GM12878 (cell line): ENCODE measurements around the gene CYBC1. TPM values are rescaled to one million over a fixed set of nuclear protein-coding genes. Genes with fewer than 3 reads are reported as not detected.

Experiments
- ATAC-seq: fragments of 200-7000 bp; cut with Tn5 transposase; 3 replicates; pipeline ENCODE4 v1.9.1; 2020; ENCODE audit warnings: mild to moderate bottlenecking, moderate library complexity
- BruUV-seq: library from RNA; stranded (reverse); fragments of 400-500 nt; replicated peaks from 2 replicates; lab custom pipeline; 2021; lab: Mats Ljungman, UMichigan
- CTCF ChIA-PET: fragments of 300-600 bp; sonication (Branson Sonifier 250); formaldehyde crosslinking; extraction: SDS; loops from one replicate; lab custom pipeline; 2021; ENCODE audit warnings: inconsistent platforms; lab: Yijun Ruan, JAX
- POLR2A ChIA-PET: fragments of 350-600 bp; formaldehyde crosslinking; extraction: SDS; loops from one replicate; lab custom pipeline; 2021; ENCODE audit warnings: inconsistent platforms; lab: Charles Lee
- RAD21 ChIA-PET: fragments of 300-600 bp; sonication (Branson Sonifier 250); formaldehyde crosslinking; loops from one replicate; lab custom pipeline; 2023; ENCODE audit warnings: antibody characterized with exemption; ENCODE audit not compliant: unreplicated experiment; lab: Charles Lee
- SMC1A ChIA-PET: fragments of 300-600 bp; sonication (Branson Sonifier 250); formaldehyde crosslinking; loops from one replicate; lab custom pipeline; 2023; ENCODE audit not compliant: unreplicated experiment, uncharacterized antibody; lab: Charles Lee
- DNase-seq: peaks from one replicate; pipeline ENCODE4 v3.0.0-alpha.2; 2011; ENCODE audit warnings: low read depth, low spot score
- FAIRE-seq: peaks from 3 replicates; lab custom pipeline; 2011; peaks lifted over from hg19 to GRCh38; lab: Jason Lieb, UNC
- H2AFZ ChIP-seq: 2 replicates; pipeline ENCODE4 v1.6.0; 2011; ENCODE audit warnings: low read depth, low read length, control low read depth; ENCODE audit not compliant: control insufficient read depth
- H3K27ac ChIP-seq: 2 replicates; pipeline ENCODE4 v1.5.1; 2011; ENCODE audit warnings: control low read depth; ENCODE audit not compliant: control insufficient read depth, insufficient read depth
- H3K27me3 ChIP-seq, 2 experiments: replicated peaks in 1 of 2; 2 replicates each; pipeline versions ENCODE4 v1.6.0 to v1.6.1; 2011; ENCODE audit warnings: low read length in 1 of 2; ENCODE audit not compliant: control insufficient read depth in 2 of 2, insufficient read depth in 2 of 2
- H3K36me3 ChIP-seq, 2 experiments: 2 replicates each; pipeline ENCODE4 v1.5.1; 2011; ENCODE audit warnings: low read length in 1 of 2; ENCODE audit not compliant: control insufficient read depth in 2 of 2, insufficient read depth in 2 of 2
- H3K4me1 ChIP-seq: 2 replicates; pipeline ENCODE4 v1.6.1; 2011; ENCODE audit warnings: mild to moderate bottlenecking, low read length, moderate library complexity, mixed read lengths; ENCODE audit not compliant: control insufficient read depth, insufficient read depth
- H3K4me2 ChIP-seq: 2 replicates; pipeline ENCODE4 v1.6.0; 2011; ENCODE audit warnings: control low read depth; ENCODE audit not compliant: control insufficient read depth, insufficient read depth
- H3K4me3 ChIP-seq: fragments of 200-600 bp; sonication (generic); 2 replicates; pipeline ENCODE4 v1.5.1; 2016
- H3K79me2 ChIP-seq: 2 replicates; pipeline ENCODE4 v1.6.0; 2011; ENCODE audit warnings: low read length; ENCODE audit not compliant: control insufficient read depth, insufficient read depth
- H3K9ac ChIP-seq: 2 replicates; pipeline ENCODE4 v1.8.0; 2011; ENCODE audit warnings: low read length, control low read depth, mixed read lengths; ENCODE audit not compliant: control insufficient read depth, insufficient read depth
- H3K9me3 ChIP-seq: replicated peaks from 3 replicates; pipeline ENCODE4 v1.5.1; 2011; ENCODE audit warnings: mild to moderate bottlenecking, low read length; ENCODE audit not compliant: control insufficient read depth, insufficient read depth
- H4K20me1 ChIP-seq: 2 replicates; pipeline ENCODE4 v1.6.0; 2011; ENCODE audit not compliant: control insufficient read depth, insufficient read depth
- CBX3 ChIP-seq: fragments of 200-600 bp; sonication (generic); IDR thresholded peaks from 2 replicates; pipeline ENCODE4 v1.6.1; 2016; ENCODE audit warnings: low read depth, borderline replicate concordance
- CHD2 ChIP-seq: IDR thresholded peaks from 2 replicates; pipeline ENCODE4 v1.6.1; 2011; ENCODE audit warnings: low read depth, low read length, improper control_type of control experiment, borderline replicate concordance
- ELK1 ChIP-seq: IDR thresholded peaks from 2 replicates; pipeline ENCODE4 v1.6.1; 2012; ENCODE audit warnings: low read depth, low read length, improper control_type of control experiment
- MTA2 ChIP-seq: fragments of 450-650 bp; IDR thresholded peaks from 2 replicates; pipeline ENCODE4 v1.6.1; 2016; ENCODE audit warnings: low read depth, mild to moderate bottlenecking, moderate library complexity
- MXI1 ChIP-seq: fragments of 150-350 bp; IDR thresholded peaks from 2 replicates; pipeline ENCODE4 v1.6.1; 2011; ENCODE audit warnings: low read depth, mild to moderate bottlenecking, inconsistent platforms, low read length, improper control_type of control experiment
- SKIL ChIP-seq: fragments of 450-650 bp; IDR thresholded peaks from 2 replicates; pipeline ENCODE4 v1.6.1; 2017; ENCODE audit warnings: mild to moderate bottlenecking, low read depth, inconsistent platforms; ENCODE audit not compliant: poor library complexity, severe bottlenecking
- STAT1 ChIP-seq: fragments of 450-650 bp; conservative IDR thresholded peaks from 2 replicates; pipeline ENCODE4 v1.6.1; 2014; ENCODE audit warnings: antibody characterized with exemption, mild to moderate bottlenecking
- ZNF274 ChIP-seq: IDR thresholded peaks from one replicate; pipeline ENCODE4 v1.8.0; 2011; ENCODE audit not compliant: insufficient read length, insufficient read depth
- ZNF384 ChIP-seq: IDR thresholded peaks from 2 replicates; pipeline ENCODE4 v1.6.1; 2012; ENCODE audit warnings: low read depth, mild to moderate bottlenecking, low read length, improper control_type of control experiment, borderline replicate concordance
- WGBS: methylation state at CpG from one replicate; pipeline ENCODE4 v1.1.6; 2016; ENCODE audit warnings: low lambda C conversion rate; ENCODE audit not compliant: insufficient replicate concordance, insufficient coverage; ENCODE audit errors: missing lambda C conversion rate; 5-methylcytosine and 5-hydroxymethylcytosine counted together
- in situ Hi-C: fragments of 300-500 bp; cut with MboI; formaldehyde crosslinking; loops from 9 replicates; pipeline ENCODE4 v1.14.3; 2018; ENCODE audit warnings: mixed read lengths
- intact Hi-C: fragments of 100-400 bp; cut with micrococcal nuclease; formaldehyde crosslinking; loops from one replicate; pipeline ENCODE4 v1.14.2; 2022; ENCODE audit not compliant: unreplicated experiment
- polyA plus RNA-seq, 11 experiments: library from polyadenylated mRNA; depleted of rRNA in 4 of 11; unstranded in 6 of 11; stranded (reverse) in 5 of 11; fragments of >200 nt; fragmentation: Nextera tagmentation in 4 of 11; fragmentation: Illumina TruSeq in 1 of 11; extraction: Ambion mirVana in 4 of 11; extraction: Trizol in 1 of 11; gene quantifications; 1 replicate in 1 of 11; 2 replicates in 10 of 11; pipeline versions ENCODE4 v1.2.1 to v1.2.3, GENCODE V29; 2011 to 2016; ENCODE audit warnings: inconsistent platforms in 2 of 11, missing spikeins in 2 of 11, low read depth in 1 of 11
- total RNA-seq, 4 experiments: library from RNA; depleted of rRNA in 3 of 4; stranded (reverse); fragments of >200 nt in 3 of 4; fragmentation: Illumina TruSeq in 1 of 4; extraction: Trizol in 1 of 4; gene quantifications; 2 replicates each; pipeline versions ENCODE4 v1.2.1 to v1.2.3, GENCODE V29; 2013 to 2021
- TF ChIP-seq, protein P1 (sequence below): fragments of 450-650 bp; conservative IDR thresholded peaks from 2 replicates; pipeline ENCODE4 v1.6.1; 2017; ENCODE audit warnings: mild to moderate bottlenecking, moderate library complexity

CYBC1 gene
- total and polyA plus RNA-seq, 10 of the 15 experiments (the other 5 are each of a cell fraction or from before 2014, with no cell fraction given), result 4.2 to 162 (median 133) TPM

DNA sequence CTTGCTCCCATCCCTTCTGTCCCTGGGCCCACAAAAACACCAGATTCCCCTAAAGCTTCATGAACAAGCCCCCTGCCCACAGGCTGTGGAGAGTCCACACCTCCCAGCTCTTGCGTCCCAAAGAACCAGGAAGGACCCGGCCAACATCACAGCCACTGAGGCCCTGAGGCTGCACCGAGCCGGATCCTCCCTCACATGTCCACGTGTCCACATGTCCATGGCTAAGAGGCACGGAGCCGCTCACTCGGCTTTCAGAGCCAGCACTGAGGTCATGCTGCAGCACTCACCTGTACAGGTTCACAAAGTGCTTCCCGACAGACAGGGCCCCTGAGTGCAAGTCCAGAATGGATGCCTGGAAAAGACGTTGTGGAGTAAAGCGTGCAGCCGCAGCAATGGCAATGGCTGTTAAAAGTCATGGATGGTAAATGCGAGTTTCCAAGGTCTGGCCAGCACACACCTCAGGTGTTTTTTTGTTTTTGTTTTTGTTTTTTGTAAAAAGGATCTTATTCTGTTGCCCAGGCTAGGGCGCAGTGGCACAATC is 44.4 kb downstream of the CYBC1 start:
- H3K4me3 ChIP-seq, result no peak overlapping the region
- no peaks in the 10 kb centered on the region for H4K20me1 ChIP-seq
- H3K27me3 ChIP-seq, result no peaks in the 10 kb centered on the region
- FAIRE-seq, result no peak
- no peak overlapping the region for H3K27ac ChIP-seq
- no TSS peak for BruUV-seq
- intact Hi-C loops (no loop called here), in situ Hi-C loops (loop anchor here (5.0 kb wide), 1 partner anchor 54 kb away; no protein-coding TSS in a partner anchor)
- H3K79me2 ChIP-seq, result no peaks in the 10 kb centered on the region
- WGBS, result 98% methylated on average over 14 of the region's 14 CpGs
- TF ChIP-seq ZNF274, result no peak
- no peak for TF ChIP-seq ELK1
- TF ChIP-seq STAT1, result no peak
- TF ChIP-seq CHD2, result no peak
- no peak overlapping the region for H2AFZ ChIP-seq
- no peak overlapping the region for H3K9ac ChIP-seq
- SMC1A ChIA-PET, result no interaction called here
- no peak for DNase-seq
- CTCF ChIA-PET, result no interaction called here
- no peaks in the 10 kb centered on the region for H3K9me3 ChIP-seq
- H3K36me3 ChIP-seq, result peaks cover 2 to 12% of the 10 kb centered on the region in 2 experiments; a peak in 3 of 4 replicates
- no peak overlapping the region for H3K4me2 ChIP-seq
- no peak for ATAC-seq
- POLR2A ChIA-PET, result interaction anchor here (0.7 kb wide), 2 partner anchors 22 to 230 kb away, joined by 3 to 4 read pairs; no protein-coding TSS in a partner anchor
- peaks cover 3% of the 10 kb centered on the region; the same call in 1 of the 2 replicates for H3K4me1 ChIP-seq
- RAD21 ChIA-PET, result interaction anchor here (1.1 kb wide), 1 partner anchor 36 kb away, joined by 3 read pairs; no protein-coding TSS in a partner anchor

DNA sequence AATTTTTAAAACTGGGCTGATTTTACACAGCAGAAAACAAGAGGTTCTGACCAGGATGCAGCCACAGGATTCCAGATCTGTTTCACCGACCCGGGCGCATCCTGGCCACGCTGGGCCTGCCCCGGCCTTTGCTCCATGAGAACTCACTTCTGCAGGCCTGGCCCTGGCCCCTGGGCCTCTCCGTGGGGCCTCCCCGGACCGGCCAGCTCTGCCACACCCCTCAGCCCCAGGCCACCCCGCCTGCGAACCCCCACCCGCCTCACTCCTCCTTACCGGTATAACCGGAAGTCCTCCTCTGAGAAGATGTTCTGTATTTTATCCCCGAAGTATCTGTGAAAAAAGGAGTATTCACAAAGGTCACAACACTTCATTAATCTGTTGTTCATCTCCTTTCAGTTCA is 45.5 kb downstream of the CYBC1 start:
- intact Hi-C loops, result no loop called here
- peaks cover 6% of the 10 kb centered on the region; the same call in 1 of the 2 replicates for H3K4me1 ChIP-seq
- ATAC-seq (no peak), DNase-seq (no peak), FAIRE-seq (no peak)
- no peaks in the 10 kb centered on the region for H3K27me3 ChIP-seq
- CTCF ChIA-PET, result no interaction called here
- no peaks in the 10 kb centered on the region for H3K79me2 ChIP-seq
- H4K20me1 ChIP-seq, result no peaks in the 10 kb centered on the region
- SMC1A ChIA-PET, result no interaction called here
- H3K27ac ChIP-seq, result no peak overlapping the region
- in situ Hi-C loops, result loop anchor here (5.0 kb wide), 1 partner anchor 53 kb away; no protein-coding TSS in a partner anchor
- POLR2A ChIA-PET, result interaction anchor here (0.6 to 1.0 kb wide), 2 partner anchors 35 to 56 kb away, joined by 3 to 5 read pairs; no protein-coding TSS in a partner anchor
- H3K4me2 ChIP-seq, result no peak overlapping the region
- H3K9me3 ChIP-seq, result no peaks in the 10 kb centered on the region
- no peak overlapping the region for H3K9ac ChIP-seq
- no peak overlapping the region for H2AFZ ChIP-seq
- H3K4me3 ChIP-seq, result no peak overlapping the region
- peaks cover 2 to 12% of the 10 kb centered on the region in 2 experiments; a peak in 3 of 4 replicates for H3K36me3 ChIP-seq
- 98% methylated on average over 6 of the region's 14 CpGs for WGBS
- BruUV-seq, result no TSS peak
- RAD21 ChIA-PET, result interaction anchor here (1.1 kb wide), 1 partner anchor 35 kb away, joined by 3 read pairs; no protein-coding TSS in a partner anchor
- TF ChIP-seq SKIL (no peak), ZNF384 (no peak), MXI1 (no peak), MTA2 (no peak), CBX3 (no peak)
- TF ChIP-seq, protein P1, sequence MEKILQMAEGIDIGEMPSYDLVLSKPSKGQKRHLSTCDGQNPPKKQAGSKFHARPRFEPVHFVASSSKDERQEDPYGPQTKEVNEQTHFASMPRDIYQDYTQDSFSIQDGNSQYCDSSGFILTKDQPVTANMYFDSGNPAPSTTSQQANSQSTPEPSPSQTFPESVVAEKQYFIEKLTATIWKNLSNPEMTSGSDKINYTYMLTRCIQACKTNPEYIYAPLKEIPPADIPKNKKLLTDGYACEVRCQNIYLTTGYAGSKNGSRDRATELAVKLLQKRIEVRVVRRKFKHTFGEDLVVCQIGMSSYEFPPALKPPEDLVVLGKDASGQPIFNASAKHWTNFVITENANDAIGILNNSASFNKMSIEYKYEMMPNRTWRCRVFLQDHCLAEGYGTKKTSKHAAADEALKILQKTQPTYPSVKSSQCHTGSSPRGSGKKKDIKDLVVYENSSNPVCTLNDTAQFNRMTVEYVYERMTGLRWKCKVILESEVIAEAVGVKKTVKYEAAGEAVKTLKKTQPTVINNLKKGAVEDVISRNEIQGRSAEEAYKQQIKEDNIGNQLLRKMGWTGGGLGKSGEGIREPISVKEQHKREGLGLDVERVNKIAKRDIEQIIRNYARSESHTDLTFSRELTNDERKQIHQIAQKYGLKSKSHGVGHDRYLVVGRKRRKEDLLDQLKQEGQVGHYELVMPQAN, result no peak
